Renal cortex interstitium (tissue), 11 donors: Measurements from ENCODE around the gene ARF3. TPM values are rescaled to one million over a fixed set of nuclear protein-coding genes. Genes with fewer than 3 reads are reported as not detected.
"Not testable (repeated sequence)": the region's sequence is repeated elsewhere in the genome, so short reads cannot be mapped to it uniquely, and the experiment has no call there.

Source experiments
- DNase-seq, 11 donors: peaks; one replicate each; pipeline ENCODE4 v3.0.0-alpha.2; 2013; ENCODE audit warnings: low read depth in 9 of 11, low spot score in 4 of 11; ENCODE audit errors: extremely low read depth in 1 of 11
- polyA plus RNA-seq, 3 donors: library from polyadenylated mRNA; unstranded; fragments of 120-200 nt; gene quantifications; one replicate each; pipeline ENCODE4 v1.2.1, GENCODE V29; 2013; ENCODE audit not compliant: insufficient read length in 3 of 3

The ARF3 gene
- polyA plus RNA-seq, 3 donors: 124 to 132 (median 130) TPM

- DNase-seq: no peak
These were observed 11.1 kb downstream of the ARF3 start for GRCh38 chr12:48946205-48946604.

- no peak for DNase-seq
These were observed 14.1 kb downstream of the ARF3 start for GRCh38 chr12:48943221-48943620.

- no peak for DNase-seq
These were observed 17.1 kb downstream of the ARF3 start for GRCh38 chr12:48940181-48940580.

GRCh38 chr12:48938805-48939204, 18.5 kb downstream of the ARF3 start:
- DNase-seq: no peak

- DNase-seq: no peak
These were observed 20.1 kb downstream of the ARF3 start for GRCh38 chr12:48937170-48937569.

- DNase-seq: peak in 6 of 11 donors; percentile 44 to 58 (median 50)
These were observed 20.8 kb downstream of the ARF3 start for GRCh38 chr12:48936379-48936979.

GRCh38 chr12:48934312-48934706, 23.0 kb downstream of the ARF3 start:
- no peak for DNase-seq

GRCh38 chr12:48933664-48934311, 23.5 kb downstream of the ARF3 start:
- DNase-seq: no peak

- DNase-seq: no peak
These were observed 24.4 kb downstream of the ARF3 start for GRCh38 chr12:48932878-48933277.

- no peak for DNase-seq
These were observed 26.8 kb downstream of the ARF3 start for GRCh38 chr12:48930475-48930874.

GRCh38 chr12:48929551-48929950, 27.7 kb downstream of the ARF3 start:
- no peak for DNase-seq

GRCh38 chr12:48927261-48927660, 30.0 kb downstream of the ARF3 start:
- DNase-seq: no peak

- DNase-seq: peak in 5 of 11 donors; percentile 10 to 28 (median 24)
These were observed 31.8 kb downstream of the ARF3 start, which contains the start of gene FKBP11 for GRCh38 chr12:48925304-48926011. Gene FKBP11 (minus strand): TSS chr12:48925492. CDS start chr12:48925428, 64 bp downstream.

- DNase-seq: peak in 7 of 11 donors; percentile 32 to 48 (median 38)
These were observed 32.5 kb downstream of the ARF3 start for GRCh38 chr12:48924617-48925303.

GRCh38 chr12:48923117-48923516, 34.2 kb downstream of the ARF3 start:
- no peak for DNase-seq

- DNase-seq: no peak
These were observed 39.3 kb downstream of the ARF3 start for GRCh38 chr12:48917857-48918537.

- DNase-seq: no peak
These were observed 47.1 kb downstream of the ARF3 start for GRCh38 chr12:48910196-48910595.

GRCh38 chr12:48909698-48910097, 47.6 kb downstream of the ARF3 start:
- DNase-seq: not testable (repeated sequence)

- DNase-seq: no peak
These were observed 50.0 kb downstream of the ARF3 start for GRCh38 chr12:48907245-48907644.
